Bladder microvascular endothelial cell (primary cell): Measurements from ENCODE around the gene LRP1B. TPM values are rescaled to one million over a fixed set of nuclear protein-coding genes. Genes with fewer than 3 reads are reported as not detected.

Experiments
- total RNA-seq: library from RNA; depleted of rRNA; stranded (reverse); fragments of >200 nt; gene quantifications from 2 replicates; pipeline ENCODE4 v1.2.3, GENCODE V29; 2014

Gene LRP1B
- under 0.01 and 0.06 TPM in 2 replicates for total RNA-seq

GRCh38 chr2:142131010-142131669 lies at the start of gene LRP1B:
Gene LRP1B (minus strand): TSS chr2:142131016. CDS start chr2:142130729, 287 bp downstream.

